ENCODE data around the gene SLC39A7.

Gene SLC39A7, protein sequence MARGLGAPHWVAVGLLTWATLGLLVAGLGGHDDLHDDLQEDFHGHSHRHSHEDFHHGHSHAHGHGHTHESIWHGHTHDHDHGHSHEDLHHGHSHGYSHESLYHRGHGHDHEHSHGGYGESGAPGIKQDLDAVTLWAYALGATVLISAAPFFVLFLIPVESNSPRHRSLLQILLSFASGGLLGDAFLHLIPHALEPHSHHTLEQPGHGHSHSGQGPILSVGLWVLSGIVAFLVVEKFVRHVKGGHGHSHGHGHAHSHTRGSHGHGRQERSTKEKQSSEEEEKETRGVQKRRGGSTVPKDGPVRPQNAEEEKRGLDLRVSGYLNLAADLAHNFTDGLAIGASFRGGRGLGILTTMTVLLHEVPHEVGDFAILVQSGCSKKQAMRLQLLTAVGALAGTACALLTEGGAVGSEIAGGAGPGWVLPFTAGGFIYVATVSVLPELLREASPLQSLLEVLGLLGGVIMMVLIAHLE

DNA sequence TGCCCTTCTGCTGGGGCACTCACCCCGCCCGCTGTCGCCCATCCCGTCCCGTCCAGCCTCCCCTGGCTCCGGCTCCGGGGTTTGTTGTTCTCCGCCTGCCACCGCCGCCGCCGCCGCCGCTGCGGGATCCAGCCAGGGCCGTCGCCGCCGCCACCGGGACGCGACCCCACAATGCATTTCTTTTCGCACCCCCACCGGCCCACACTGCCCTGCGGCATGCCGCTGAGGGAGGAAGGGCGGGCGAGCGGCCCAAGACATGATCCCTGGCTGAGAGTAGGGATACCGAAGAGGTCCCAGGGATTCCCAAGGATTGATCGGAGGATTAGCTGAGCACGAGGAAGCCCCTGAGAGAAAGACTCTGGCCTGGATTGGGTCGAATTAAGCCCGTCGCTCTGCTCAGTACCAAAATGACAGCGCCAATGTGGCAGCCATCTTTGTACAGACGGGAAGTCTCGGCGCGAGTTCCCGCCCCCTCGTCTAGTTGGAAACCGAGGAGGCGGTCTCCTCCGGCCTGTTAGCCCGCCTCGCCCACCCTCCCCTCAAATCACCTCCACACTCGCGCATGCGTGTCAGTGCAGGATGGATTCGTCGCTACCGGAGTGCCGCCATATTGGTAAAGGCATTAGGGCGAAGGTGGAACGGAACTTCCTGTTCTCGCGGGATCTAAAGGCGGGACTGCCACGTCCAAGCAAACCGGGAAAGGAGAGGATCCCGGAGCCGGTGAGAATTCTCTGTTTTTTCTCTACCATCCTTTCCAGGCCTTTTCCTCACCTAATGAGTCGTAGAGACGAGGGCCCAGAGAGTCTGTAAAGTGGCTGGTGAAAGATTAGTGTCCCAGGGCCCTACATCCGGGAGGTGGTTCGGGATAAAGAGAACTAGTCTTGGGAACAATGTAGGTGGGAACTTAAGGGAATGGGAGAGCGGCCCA lies at the start of gene SLC39A7, which contains the start of gene RXRB:
TSS of gene SLC39A7 (plus strand) at position 649 of the 928 bp plus-strand sequence. CDS start 379 bp downstream, outside the sequence.
TSS of gene RXRB (minus strand) at position 447 of the 928 bp plus-strand sequence. CDS start at position 258, 189 bp downstream.
- DNase-seq = peak; percentile 99

DNA sequence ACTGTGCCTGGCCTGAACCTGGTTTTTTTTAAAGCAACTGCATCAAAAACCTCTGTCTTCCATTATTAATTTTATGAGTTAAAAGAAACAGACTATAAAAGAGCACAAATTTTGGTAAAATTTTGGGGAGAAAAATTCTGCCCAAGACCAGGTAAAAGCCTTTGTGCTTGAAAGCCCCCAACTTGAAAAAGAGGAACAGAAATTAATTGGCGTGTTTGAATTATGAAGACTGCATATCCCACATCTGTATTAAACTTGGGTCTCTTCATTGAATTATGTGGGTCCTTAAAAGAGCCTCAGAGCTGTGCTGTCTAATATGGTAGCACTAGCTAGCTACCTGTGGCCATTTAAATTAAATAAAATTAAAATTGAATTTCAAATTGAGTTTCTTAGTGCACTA lies 49.6 kb upstream of the SLC39A7 start:
- DNase-seq = no peak

DNA sequence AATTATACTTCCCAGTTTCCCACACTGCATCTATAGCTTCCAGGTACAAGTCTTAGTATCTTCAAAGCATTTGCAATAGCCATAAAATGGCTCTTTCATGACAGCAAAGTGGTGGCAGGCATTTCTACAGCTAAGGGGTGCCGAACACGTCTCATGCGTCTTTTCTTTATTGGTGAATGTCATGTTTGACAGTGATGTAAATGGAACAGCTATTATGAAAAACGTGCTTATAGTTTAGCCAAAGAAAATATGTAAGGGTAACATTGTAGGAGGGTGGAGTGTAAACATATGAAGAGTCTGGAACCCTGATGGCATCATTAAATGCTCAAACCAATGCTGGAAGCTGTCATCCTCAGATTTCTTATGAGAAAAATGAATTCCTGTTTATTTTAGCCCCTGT lies 46.3 kb upstream of the SLC39A7 start:
- no peak for DNase-seq

DNA sequence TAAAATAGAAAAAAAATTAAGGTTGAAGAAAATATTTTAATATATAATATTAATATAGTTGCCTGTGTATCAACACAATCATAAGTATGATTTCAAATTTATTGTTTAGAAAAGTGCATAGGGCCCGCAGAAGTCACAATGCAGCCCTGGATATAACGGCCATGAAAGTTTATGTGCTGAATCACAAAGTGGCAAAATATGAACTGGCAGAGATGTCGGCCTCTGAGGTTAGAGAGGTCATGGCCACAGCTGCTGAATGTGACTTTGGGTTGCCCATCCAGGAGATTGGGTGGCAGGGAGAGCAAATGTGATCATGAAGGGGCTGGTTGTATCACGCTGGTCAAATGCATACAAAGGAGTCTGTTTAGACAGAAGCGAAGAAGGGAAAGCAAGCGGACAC lies 44.1 kb upstream of the SLC39A7 start:
- DNase-seq = no peak

DNA sequence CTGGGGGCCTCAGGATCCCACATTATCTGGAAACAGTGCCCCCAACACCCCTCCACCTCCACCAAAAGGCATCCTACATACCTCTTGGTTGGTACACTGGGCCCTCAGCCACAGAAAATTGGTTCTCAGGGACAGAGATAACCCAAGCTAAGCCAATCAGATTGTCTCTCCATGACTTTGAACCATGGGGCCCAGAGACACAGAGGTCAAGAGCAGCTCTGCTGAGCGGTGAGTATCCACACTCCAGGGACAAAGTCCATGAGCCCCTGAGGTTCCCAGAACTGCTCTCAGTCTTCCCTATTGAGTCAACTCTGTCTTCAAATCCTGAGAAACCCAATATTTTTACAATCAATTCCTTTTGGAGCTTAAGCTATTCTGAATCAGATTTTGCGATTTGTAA lies 43.7 kb upstream of the SLC39A7 start:
- no peak for DNase-seq

DNA sequence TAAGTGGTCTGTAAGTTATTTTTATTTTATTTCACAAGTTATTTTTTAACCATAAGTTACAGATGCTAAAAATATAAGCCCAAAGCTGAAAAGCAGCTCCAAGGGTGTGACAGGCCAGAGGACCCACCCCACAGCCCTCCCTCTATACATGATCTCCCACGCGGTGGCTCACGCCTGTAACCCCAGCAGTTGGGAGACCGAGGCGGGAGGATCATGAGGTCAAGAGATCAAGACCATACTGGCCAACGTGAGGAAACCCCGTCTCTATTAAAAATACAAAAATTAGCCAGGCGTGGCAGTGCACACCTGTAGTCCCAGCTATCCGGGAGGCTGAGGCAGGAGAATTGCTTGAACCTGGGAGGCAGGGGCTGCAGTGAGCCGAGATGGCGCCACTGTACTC lies 40.6 kb upstream of the SLC39A7 start:
- DNase-seq = no peak

DNA sequence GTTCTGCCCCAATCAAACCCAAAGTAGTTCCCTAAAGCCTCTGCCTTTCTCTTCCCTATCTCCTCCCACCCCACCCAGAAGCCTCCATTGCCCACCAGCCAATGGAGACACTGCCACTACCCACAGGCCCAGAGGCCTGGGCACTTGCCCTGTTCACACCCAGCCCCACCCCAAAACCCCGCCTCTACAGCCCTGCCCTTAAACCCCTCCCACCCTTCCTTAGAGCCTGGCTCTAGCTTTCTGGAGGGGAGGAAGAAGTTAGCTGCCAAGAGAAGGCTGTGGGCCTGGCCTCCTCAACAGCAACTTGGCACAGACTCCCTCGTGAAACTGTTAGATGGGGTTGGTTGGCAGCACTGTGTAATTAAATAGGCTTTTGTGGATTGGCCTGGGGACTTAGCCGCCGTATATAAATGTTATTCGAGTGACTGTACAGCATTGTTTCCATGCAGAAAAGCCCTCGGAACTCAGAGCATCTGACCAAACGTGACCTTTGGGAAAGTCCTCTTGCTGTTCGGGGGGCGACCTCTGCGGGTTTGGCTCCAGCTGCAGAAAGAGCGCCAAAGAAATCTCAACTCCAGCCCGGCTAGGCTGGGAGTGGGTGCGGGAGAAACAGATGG lies 39.8 kb upstream of the SLC39A7 start:
- peak in 1 of 2 experiments; percentile 1 for DNase-seq

DNA sequence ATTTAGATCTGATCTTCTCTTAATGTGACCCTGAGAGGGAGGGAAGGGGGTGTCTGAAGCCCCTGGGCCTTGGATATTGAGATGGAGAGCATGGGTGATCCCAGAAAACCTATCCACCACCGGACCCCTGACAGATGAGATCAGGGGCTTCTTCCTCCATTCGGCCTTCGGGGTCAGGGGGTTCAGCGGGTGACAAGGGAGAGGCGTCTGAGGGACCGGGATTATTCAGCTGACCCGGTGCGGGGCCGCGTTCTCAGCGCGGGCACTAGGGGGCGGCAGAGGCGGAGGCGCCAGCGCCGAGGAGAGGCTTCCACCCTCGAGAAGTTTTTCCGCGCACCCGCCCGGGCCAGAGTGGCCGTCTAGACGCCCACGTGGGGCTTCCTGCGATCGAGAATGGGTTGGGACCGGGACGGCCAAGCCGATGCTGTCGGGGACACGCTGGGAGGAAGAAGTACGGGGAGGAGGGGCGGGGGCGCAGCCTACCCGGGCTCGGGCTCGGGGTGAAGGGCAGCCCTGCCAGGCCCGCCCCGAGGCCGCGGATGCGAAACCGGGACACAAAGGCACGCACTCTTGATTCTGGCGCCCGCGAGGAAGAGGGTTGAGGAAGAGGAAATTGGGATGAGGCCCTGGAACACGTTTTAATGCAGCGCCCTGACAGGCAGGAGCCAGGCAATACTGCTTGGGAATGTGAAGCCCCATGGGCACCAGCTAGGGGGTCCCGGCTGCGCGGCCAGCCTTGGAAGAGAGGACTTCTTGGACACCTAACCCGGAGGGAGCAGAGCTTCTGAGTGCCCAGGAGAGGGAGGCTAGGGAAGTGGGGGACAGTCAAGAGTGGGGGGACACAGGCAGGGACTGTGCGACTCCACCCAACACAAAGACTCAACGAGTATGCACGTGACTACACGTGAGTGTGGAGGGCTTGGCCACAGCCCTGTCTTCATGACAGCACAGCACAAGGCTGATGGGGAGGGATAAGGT lies 39.0 kb upstream of the SLC39A7 start:
- DNase-seq = peak; percentile 6 to 50

DNA sequence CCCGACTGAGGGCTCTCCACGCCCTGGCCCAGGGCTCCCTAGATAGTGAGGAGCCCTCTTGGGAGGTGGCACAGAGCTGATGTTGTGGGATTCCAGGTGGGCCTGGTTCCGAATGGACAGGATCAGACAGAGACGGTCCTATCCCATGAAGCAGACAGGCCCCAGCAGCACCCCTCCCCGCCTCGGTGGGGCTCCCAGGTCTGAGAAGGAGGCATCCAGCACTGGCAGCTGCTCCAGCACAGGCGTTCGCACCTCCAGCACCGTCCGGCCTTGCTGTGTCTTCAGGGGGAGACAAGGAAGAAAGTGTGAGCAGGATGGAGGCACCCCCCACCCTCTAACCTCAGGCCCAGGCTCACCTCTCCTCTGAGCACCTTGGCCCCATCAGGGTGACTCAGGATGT lies 37.1 kb upstream of the SLC39A7 start:
- no peak for DNase-seq

DNA sequence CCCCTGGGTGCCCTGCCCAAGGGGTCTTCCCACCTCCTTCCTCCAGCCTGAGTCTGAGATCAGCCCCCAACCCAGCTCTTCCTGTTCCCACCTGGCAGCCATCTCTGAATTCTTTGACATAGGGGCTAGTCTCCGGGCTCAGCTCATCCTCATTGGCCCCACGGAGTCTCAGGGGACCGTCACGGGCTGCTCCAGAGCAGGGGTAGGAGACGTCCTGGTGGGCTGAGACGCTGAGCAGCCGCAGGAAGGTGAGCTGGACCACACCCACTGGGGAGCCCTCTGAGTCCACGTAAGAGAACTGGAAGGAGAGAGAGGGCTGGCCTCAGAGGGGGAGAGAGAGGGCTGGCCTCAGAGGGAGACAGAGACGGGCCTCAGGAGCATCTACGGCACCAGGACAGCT lies 36.5 kb upstream of the SLC39A7 start:
- DNase-seq = no peak

DNA sequence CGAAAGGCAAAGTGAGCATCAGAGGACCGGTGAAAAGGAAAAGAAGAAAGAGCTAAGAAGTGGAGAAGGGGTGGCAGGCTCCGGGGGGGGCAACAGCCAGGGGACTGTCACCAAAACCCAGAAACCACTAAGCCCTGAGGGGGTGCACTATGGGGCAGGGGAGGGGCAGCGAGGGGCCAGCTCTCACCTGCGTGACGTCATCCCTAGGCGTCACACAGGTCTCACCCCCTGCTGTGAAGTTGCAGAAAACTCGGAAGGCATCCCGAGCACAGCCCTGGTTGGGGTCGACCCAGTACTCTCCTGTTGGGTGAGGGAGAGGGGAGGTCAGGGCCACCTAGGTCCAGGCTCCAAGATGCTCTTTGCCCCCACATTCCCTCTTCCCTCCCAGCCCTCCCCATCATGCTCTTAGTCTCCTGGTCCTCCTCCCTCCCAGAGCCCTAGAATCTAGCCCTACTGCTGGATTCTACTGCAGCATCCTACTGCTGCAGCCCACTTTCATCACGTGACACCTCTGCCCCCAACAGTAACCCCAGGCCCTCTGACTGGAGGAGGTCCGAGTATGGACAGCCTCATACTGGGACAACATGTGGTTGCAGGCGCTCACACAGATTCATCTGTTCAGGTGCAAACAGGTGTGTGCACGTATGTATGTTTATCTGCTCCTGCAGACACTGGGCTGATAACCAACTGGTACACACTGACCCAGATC lies 35.8 kb upstream of the SLC39A7 start:
- DNase-seq = no peak

DNA sequence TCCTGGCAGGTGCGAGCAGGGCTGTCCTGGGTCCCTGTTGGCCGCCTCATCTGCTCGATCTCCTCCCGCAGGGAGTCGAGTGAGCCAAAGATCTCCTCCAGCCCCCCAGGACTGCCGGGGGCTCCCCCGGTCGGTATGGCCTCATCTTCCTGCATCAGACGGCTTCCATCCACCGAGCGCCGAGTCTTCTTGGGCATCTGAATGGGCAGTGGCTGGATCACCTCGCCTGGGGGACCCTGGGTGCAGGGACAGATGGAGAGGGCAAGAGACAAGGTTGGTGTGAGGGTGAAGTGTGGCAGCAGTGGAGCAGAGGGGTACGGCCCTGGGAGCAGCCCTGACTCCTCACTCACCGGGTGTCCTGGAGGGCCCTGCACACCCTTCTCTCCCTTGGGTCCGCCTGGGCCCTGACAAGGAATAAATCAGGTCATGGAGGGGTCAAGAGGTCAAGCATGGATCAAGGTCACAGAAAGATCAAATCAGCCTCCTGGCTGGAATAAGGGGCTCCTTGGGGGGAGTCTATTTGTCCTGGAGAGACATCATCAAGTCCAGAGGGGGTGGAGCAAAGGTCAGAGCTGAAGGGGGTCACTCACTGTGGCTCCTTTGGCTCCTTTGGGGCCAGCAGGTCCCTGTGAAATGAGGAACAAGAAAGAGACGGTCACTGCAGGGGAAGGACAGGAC lies 34.9 kb upstream of the SLC39A7 start:
- no peak for DNase-seq

DNA sequence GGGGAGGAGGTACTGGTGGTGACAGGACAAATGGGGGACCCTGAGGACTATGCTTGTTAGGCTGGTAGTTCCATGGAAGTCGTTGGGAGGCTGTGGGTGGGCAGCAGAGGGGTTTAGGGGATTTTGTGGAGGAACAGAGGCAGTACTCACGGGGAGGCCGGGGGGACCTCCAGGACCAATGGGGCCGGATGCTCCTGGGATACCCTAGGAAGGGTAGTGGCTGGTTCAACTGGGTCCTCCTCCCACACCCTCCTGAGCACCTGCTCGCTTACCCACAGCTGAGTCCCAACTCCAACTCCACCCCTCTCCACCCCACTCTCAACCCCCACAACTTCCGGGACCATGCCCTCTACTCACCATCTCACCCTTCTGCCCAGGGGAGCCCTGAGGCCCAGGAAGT lies 34.3 kb upstream of the SLC39A7 start:
- DNase-seq = no peak

DNA sequence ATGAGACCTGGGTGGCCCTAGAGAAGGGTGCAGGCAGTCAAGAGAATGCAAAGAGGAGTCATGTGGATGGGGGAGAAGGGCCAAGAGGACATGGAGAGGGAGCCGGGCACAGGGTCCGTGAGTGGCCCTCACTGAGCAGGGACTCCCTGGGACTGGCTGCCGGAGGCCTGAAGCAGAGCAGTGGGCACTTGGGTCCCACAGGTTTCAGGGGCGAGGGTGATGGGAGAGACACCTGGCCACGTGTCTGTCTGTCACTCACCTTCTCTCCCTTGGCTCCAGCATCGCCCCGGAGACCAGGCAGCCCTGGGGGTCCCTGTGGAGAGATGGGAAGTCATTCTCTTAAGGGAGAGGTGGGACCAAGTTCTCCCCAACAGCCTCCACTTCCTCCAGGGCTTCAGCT lies 33.9 kb upstream of the SLC39A7 start:
- no peak for DNase-seq

DNA sequence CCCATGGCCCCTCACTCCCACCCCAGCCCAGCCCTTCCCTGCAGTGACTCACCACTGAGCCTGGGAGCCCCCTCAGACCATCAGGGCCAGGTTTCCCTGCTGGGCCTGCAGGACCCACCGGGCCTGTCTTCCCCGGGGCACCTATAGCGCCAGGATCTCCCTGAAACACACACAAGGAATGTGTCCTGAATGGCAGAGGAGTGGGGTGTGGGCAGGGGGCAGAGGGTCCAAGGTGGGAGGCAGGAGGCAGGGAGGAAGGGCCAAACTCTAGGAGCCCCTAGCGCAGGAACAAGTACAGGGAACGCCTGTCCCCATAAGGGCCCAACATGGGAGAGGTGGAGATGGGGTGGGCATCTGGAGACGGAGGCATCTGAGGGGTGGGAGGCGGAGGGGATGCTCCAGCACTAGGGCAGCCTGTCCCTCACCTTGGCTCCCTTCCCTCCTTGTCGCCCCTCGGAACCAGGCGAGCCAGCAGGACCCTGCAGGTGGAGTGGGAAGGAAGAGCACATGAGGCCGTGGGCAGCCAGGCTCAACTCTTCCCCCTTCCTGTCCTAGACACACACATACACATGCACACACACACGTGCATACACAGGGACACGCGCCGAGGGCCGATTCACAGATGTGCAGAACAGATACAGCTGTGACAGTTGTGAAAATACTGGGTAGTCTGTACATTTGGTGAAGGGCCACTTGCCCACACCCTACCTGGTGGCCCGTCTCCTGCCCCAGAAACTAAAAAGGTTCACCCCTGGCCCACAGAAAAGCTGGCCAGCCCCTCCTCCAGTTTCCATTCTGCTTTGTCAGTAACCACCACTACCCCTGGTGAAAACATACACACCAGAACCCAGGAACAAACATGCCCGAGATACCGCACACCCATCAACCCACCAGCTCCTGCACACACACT lies 33.0 kb upstream of the SLC39A7 start:
- no peak for DNase-seq

DNA sequence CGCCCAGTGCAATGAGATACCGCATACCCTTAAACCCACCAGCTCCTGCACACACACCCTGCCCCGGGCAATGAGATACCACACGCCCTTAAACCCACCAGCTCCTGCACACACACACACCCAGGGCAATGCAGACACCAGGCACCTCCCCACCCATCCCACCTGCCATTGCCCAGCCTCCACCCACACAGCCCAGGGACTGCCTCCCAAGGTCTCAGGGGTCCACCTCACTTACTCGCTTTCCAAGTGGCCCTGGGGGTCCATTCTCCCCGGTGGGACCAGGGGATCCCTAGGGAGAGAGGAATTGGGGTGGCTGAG lies 32.4 kb upstream of the SLC39A7 start:
- no peak for DNase-seq

DNA sequence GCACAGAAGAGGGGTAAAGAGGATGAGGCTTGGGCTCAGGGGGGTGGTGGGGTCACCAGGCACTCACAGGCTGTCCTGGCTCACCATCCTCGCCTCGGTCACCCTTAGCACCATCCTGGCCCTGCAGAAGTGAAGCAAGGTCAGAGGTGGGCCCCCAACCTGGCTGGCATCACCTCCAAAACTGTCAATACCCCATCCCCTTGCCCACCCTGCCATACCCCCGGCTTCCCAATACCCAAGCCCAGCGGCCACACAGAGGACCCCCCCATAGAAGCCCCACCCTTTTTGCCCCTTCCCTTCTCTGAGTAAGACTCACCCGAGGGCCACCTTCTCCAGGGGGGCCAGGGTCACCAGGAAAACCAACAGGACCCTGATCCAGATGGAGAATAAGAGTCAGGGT lies 32.0 kb upstream of the SLC39A7 start:
- DNase-seq = no peak

DNA sequence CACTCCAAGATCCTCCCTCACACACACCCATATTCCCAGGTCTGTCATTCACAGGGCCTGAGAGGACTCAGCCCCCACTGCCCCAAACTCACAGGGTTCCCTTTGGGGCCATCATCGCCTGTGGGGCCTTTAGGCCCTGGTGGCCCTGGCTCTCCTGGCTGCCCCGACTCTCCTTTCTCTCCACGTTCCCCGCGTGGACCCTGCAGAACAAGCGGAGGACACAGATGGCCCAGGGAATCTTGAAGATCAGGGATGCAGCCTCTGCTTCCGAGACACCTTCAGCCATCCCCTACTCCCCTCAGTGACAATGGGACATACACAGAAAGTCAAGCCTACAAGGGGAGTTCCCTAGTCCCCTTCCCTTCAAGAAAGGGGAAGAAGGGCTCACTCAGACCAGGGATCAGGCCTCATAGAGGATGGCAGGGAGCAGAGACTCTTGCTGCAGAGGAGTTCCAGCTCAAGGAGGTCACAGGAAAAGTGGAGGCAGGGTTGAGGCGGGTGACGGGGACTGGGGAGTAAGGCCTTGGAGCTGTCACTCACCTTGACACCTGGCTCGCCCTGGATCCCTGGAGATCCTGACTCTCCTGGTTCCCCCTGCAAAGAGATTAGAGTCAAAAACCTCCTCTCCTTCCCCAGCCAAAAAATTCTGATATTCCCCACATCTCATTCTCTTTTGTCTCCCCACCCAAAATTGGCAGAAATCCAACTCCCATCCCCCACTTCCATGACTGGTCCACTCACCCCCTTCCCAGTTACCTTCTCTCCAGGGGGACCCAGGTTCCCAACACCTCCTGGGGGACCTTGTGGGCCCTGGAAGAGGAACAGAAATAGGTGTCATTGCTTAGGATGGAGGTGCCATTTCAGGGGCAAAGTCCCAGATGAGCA lies 31.1 kb upstream of the SLC39A7 start:
- DNase-seq = no peak

All from NCI-H524 (cell line).